ENCODE measurements around the gene GOLGA8B.
"Not testable (repeated sequence)": the region's sequence is repeated elsewhere in the genome, so short reads cannot be mapped to it uniquely, and the experiment has no call there.

Gene GOLGA8B, protein sequence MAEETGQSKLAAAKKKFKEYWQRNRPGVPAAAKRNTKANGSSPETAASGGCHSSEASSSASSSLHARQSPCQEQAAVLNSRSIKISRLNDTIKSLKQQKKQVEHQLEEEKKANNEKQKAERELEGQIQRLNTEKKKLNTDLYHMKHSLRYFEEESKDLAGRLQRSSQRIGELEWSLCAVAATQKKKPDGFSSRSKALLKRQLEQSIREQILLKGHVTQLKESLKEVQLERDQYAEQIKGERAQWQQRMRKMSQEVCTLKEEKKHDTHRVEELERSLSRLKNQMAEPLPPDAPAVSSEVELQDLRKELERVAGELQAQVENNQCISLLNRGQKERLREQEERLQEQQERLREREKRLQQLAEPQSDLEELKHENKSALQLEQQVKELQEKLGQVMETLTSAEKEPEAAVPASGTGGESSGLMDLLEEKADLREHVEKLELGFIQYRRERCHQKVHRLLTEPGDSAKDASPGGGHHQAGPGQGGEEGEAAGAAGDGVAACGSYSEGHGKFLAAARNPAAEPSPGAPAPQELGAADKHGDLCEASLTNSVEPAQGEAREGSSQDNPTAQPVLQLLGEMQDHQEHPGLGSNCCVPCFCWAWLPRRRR

DNA sequence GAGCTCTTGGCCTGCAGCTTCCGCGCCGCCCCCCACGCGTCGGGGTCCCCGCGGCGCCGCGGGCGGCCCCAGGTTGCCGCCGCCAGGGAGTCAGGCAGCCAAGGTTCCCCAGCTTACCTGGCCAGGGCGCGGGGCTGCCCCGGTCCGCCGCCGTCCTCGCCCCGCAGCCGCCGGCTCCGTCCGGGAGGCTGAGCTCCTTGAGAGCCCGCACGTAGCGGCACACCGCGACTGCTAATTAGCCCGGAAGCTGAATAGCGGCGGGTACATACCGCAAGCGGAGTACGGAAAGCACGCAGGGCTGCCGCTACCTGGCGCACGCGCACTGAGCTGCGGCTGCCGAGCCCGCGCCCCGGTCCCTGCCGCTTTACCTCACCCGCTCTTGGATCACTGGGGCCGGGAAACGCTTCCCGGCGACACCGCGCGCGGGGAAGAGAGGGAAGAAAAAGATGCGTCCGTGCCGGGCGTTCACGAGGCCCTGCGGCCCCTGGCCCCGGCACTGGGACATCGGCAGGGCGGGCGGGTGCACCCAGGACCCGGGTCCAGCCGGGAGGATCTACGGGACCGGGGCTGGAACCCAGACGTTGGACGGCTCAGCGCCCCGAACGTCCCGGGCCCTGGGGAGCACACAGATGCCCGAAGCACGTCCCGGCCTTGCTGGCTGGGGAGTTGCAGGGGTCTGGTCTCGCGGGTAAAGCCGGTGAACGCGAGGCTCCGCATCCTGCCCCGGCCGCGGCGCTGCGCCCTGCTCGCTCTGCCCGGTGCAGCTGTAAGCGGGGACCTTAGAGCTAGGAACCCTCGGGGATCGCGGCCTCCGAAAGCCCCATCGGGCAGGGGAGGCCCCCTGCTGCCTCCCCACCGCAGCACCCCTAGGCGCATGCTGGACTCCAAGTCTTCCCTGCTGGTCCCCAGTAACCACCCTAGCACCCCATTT, at the start of gene GOLGA8B:
TSS of gene GOLGA8B (minus strand) at position 253 of the 931 bp plus-strand sequence. CDS start 47,739 bp downstream, outside the sequence.
- DNase-seq: peak; percentile 81

DNA sequence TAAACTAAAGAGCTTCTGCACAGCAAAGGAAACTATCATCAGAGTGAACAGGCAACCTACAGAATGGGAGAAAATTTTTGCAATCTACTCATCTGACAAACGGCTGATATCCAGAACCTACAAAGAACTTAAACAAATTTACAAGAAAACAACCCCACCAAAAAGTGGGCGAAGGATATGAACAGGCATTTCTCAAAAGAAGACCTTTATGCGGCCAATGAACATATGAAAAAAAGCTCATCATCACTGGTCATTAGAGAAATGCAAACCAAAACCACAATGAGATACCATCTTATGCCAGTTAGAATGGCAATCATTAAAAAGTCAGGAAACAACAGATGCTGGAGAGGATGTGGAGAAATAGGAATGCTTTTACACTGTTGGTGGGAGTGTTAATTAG, 49.7 kb upstream of the GOLGA8B start:
- DNase-seq: not testable (repeated sequence)

DNA sequence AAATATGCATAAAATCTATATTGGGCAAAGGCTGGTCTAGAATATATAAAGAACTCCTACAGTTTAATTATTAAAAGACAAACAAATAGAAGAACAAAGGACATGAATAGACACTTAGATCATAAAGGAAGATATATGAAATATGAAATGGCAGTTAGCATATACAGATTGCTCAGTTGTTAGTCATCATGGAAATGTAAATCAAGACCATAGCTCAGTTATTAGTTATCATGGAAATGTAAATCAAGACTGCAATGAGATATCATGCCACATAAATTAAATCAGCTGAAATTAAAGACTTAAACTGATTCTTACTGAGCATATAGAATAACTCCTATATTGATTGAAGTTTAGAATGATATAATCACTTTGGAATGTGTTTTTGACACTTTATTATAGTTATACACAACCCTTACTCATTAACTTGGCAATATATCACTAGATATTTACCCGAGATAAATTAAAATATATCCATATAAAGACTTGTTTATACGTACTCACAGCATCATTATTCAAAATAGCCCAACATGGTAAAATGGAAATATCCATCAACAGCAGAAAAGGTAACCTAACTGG, 45.2 kb upstream of the GOLGA8B start:
- DNase-seq: no peak

DNA sequence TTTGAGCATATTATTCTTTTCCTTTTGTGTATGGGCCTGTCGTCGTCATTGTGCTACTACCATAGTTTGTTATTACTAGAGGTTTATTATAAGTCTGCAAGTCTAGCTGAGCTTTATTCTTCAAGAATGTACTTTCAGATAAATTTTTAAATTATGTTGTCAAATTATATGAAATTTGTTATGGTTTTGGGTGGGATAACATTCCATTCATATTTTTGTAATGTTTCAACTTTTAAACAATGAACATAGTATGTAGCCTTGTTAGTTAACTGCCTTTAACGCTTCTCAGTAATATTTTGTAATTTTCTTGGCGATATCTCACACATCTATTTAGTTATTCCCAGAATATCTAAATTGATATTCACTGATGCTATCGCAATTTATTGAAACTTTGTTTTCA, 41.6 kb upstream of the GOLGA8B start:
- no peak for DNase-seq

DNA sequence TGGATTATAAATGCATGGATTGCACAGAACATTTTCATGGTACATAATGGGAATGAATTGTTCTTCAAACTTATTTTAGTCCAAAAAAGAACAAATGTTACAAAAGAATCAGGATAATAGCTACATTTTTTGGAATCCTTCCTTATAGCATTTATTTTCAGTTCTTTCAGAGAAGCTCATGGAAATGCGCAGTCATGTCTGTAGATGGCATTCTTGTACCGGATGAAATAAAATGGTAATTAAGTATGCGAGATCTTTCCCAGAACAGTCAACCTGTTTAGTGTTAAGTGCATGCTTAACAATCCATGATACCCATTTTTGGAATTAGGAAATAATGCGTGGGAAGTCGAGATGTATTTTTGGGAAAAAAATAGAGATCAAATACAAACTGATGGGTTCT, 38.2 kb upstream of the GOLGA8B start:
- DNase-seq: no peak

DNA sequence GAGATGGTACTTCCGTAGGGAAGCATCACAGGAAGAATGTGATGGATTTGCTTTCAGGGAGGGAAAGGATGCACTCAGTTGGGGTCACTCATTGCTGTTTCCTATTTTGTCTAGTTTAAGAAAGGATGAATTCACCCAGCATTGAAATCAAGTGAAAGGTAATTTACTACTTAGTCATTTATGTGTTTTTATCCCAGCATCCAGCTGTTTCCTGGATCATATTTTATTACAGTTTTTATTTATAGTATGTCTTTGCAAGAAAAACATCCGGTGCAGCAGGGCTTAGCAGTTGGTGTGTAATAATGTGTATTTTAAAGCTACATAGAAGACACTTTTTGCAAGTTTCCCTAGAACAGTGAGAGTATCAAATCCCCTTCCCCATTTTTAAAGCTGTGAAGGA, 37.4 kb upstream of the GOLGA8B start:
- DNase-seq: no peak

DNA sequence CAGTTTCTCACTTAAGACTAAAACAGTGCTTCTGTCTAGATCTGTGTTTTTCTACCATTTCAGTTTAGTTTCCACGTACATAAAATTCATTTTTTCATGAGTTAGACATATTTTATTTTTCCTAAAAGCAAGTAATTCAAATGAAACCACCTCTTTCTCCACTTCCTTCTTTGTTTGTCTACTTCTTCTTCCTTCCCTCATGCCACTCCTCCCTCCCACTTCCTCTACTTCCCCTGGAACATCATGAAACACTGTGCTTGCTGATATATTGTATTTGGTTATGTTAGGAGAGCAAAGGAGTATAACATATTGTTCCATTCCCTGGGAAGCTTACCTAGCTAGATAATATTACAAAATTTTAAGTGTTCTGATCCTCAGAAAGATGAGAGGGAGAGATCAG, 36.7 kb upstream of the GOLGA8B start:
- no peak for DNase-seq

DNA sequence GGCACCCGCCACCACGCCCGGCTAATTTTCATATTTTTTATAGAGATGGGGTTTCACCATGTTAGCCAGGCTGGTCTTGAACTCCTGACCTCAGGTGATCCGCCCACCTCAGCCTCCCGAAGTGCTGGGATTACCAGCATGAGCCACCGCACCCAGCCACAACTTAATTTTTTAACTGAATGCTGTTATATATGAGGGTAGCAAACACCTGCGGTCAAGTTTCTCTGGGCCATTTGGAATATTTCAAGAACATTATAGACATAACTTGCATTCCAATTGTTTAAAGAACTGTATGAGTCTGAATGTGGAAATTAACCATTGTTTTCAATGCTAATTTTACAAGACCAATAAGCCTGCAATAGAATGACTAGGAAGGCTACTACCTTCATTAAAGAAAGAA, 35.7 kb upstream of the GOLGA8B start:
- no peak for DNase-seq

DNA sequence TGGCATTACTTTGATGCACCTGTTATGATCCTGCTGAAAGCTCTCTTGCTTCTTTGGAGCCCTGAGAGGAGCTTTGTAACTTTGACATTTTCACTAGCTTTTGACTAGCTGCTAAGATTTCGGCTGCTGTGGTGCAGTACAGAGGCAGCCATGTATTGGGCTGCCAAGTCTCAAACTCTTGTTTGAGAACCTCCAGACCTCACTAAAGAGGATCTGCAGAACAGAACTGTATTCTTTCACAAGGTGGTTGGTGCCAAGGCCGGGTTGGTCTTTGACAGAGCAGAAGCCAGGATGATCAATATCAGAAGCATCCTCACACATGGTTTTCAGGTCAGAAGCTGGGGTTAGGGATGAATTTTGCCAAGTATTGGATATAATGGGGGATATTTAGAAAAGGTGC, 34.6 kb upstream of the GOLGA8B start:
- no peak for DNase-seq

DNA sequence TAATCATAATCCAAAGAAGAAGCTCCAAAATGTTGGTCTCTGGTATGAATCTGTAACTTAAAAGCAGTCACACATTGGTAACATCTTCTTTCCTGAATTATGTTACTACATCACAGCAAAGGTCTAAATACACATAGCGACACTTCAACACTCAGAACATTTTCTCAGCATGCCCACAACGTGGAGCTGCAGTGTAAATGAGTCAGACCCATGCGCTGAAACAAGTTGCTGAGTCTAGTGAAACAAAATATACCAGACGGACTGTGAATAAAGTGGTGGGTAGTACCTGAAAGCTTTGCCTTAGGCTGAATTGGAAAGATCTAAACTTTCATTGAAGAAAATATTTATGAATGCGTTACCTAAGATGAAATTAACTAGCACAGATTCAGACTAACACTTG, 33.2 kb upstream of the GOLGA8B start:
- no peak for DNase-seq

DNA sequence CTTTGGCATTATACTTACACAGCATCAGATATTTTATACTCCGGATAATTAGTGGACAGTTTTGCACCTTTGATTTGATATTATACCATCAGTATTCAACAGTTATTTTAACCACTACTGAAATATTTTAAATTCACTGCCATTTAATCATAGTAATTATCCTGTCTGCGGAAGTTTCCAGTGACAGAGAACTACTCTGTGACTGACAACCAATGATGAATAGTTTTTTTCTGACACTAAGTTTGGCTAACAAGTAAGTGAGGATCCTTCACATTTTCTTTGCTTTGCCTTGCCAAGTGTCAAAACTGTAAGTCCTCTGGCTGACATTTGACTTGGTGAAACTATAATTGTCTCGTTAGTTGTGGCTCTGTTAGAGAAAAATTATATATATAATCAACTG, 30.5 kb upstream of the GOLGA8B start:
- no peak for DNase-seq

DNA sequence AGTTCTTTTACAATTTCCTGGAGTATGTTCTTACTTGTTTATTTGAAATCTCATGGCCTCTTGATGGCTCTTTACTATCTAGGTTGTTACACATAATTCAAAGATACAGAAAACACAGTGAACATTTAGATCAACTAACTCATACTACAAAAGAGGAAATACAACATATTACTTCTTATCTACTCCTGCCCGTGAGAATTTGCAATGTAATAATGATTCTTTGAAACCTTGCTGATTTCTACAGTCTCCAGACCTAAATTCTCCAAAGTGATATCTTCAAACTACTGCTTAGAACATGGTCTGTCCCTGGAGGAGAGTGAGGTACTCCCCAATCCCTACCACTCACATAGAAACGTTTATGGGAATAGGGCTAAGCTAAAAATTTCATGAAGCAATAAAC, 29.9 kb upstream of the GOLGA8B start:
- DNase-seq: no peak

DNA sequence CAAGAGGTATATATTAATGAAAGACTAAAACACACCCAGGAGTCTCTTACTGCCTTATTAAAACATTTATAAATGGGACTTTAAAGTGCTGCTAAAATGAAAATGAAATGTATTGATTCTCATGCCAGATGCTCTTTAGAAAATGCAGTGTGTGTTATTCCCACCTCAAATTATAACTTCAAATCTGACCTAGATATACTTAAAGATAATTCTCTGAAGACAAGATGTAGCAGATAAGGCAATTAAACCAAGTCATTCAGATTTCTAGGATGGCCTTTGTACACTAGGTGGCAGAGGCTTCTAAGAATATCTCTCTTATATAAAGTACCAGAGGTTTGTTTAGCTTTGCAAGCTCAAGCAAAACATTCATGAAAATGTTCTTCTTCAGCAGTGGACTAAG, 26.9 kb upstream of the GOLGA8B start:
- no peak for DNase-seq

DNA sequence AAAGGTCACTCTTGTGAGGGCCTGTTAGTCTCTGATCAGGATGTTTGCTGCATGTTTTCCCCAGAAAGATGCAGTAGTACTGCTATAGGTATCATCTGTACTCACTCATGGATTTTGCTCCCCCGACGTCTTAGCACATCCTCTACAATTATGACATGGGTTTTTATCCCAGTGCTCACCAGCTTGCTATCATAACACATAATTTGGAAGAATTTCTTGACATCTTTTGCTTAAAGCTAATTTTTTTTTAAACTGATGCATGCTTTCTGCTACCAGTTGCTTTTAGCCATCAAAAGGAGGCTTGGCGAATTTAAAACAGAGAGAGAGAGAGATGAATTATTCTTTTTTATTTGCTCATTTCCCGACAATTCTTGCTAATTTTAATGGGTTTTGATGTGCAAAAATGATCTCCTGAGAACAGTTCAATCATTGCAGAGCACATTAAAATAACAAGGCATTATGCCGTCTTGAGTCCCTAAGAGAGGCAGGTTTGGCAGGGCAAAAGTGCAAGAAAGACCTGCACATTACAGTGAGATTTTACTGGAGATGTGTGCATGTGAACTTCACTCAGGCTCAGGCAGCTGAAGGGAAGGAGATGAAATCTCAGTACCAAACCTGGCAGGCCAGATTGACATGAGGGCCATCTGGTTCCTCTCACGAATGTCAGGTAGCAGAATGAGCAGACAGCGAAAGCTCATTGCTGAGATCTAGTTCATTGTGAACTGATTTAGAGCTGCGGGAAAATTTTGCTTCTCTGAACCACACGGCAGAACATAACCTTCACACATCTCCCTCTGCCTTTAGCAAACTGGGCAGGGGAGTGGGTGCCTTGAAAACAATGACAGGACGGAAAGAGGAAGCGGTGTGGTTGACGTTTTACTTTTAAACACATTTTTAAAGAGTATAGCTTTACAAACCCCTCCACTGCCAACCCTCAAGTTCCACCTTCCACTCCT, 25.9 kb upstream of the GOLGA8B start:
- no peak for DNase-seq

DNA sequence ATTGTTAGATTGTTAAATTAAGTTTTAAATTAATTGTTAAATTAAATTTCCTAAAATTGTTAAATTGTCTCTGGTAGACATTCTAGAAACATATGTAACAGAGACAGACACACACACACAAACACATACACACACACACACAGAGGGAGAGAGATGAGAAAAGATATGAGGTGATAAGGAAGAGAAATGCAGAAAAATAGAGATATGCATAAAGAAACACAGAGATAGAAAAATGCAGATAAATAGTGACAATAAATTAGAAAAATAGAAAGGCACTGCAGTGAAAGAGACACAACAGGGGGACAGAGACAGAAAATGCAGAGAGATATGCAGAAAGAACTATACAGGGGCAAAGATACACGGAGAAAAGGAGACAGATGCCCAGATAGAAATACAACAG, 25.1 kb upstream of the GOLGA8B start:
- no peak for DNase-seq

DNA sequence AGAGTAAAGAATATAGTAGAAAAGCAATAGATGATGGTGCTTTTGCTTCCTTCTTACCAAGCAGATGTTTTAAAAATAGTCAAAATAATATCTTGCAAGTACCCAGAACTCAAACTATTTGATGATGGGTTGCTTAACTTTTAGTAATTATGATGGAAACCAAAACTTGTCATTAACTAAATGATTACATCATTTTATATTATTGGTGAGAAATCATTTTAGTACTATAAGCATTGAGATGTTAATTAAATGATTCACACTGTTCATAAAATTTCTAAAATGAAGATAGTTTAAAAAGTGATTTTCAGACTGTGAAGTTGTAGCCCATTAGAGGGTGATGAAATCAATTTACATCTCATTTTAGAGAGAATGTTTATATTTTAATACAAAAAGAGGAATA, 24.4 kb upstream of the GOLGA8B start:
- DNase-seq: no peak

DNA sequence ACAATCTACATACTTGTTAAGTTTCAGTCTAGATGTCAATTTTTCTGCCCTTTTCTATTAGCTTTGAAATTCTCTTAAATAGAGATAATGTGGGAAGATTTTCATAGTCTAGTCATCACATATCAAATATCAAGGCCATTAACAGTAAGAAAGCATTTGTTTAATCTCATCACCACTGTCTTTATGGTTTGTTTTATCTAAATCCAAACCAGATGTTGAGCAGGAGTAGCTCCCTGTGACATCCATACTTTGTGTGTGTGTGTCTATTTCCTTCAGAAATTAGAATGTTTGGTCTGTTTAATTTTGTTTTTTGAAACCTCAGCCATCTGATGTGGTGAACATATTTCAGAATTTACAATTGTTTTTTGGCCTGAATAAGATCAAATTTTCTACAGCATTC, 23.1 kb upstream of the GOLGA8B start:
- DNase-seq: no peak

DNA sequence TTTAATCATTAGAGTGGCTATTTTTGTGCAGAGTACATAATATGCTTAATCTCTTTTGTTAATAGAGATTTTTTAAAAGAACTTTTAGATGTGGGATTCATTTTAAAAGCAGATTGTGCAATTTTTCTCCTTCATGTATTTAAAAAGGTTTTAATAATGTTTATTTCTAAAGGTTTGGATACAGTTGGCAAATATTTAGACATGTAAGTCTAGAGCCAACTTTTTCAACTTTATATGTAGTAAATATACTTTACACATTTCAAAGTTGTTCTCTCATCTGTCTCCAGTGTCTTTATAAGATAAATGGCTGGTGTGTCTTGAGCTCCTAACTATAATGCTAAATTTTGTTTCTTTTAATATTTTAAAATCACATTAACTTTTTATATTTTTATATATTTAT, 22.7 kb upstream of the GOLGA8B start:
- DNase-seq: no peak

DNA sequence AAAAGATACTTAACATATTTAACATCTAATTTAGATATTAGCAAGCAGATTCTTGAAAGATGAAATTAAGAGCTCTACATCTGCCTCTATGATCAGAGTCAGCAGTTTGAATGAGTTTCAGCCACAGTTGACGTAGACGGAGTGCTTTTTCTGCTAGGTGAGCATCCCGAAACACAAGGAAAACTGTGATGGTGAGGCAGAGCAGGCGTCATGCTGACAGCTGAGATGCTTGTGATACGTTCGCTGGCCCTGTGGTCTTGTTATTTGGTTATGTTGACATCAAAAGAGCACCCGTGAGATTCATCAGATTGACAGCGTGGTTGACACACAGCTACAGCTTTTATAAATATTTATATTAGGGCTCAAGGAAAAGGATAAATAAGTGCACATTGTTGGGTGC, 19.6 kb upstream of the GOLGA8B start:
- DNase-seq: no peak

DNA sequence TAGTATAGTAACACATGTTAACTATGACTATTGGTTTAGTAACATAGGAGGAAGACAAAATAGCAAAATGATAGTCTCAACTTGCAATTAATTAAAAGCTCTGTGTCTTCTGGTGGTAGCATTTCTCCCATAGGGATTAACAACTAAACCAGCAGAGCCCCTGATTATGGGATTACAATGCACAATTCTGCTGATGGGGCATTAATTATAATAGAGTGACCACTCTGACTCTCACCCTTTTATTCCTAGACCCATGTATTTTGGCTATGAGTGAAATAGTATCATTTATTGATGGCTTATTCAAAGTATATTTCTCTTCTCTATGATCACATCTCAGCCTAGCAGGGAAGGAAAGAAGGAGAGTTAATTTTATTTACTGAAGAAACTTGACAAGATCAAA, 17.5 kb upstream of the GOLGA8B start:
- no peak for DNase-seq

DNA sequence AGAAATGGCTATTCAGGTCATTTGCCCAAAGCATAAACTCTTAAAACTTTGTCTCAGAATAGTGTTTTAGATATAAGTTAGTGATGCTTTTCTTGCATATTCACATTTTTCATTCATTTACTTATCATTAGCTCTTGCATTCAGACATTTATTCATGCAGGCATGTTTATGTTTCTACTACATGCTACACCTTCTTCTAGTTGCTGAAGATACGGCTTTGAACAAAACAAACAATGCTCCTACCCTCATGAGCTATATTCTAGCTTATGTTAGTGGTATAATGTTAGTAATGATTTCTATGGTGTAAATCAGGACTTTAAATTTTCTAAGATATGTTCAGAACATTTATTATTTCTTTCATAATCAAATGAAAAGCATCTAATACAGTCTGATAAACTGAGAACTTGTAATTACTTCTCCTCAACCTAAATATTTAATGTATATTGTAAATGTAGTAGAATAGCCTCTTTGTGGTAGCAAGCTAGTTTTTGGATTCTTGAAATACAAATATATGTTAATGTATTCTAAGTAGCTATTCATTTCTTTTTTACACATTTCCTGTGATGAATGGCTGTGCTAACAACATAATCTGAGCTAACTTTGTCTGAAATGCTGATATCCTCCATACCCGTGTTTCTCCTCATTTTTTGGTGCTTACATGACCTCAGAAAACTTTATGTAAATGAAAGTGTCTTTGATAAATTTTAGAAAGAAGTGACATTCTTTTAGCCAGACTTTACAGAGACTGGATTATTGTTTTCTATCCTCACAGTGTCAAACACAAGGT, 15.5 kb upstream of the GOLGA8B start:
- DNase-seq: no peak

Measured in stimulated activated CD8-positive, alpha-beta memory T cell treated with anti-CD3 and anti-CD28 coated beads, Interleukin-4, amount 100 ng/mL, for 48 hours (primary cell).